HUES48 (cell line): Measurements from ENCODE around the gene MIDN.
A peak's percentile ranks its signal among the peaks of the same experiment; 100 is the strongest.
"Not testable (repeated sequence)": the region's sequence is repeated elsewhere in the genome, so short reads cannot be mapped to it uniquely, and the experiment has no call there.

Experiments used
- H3K27ac ChIP-seq: one replicate; pipeline ENCODE4 v1.7.0; 2013; ENCODE audit warnings: low read depth, low read length, inconsistent platforms
- H3K27me3 ChIP-seq: 2 replicates; pipeline ENCODE4 v1.6.1; 2013; ENCODE audit warnings: mild to moderate bottlenecking, low read length; ENCODE audit not compliant: control insufficient read depth, insufficient read depth
- H3K36me3 ChIP-seq: 2 replicates; pipeline ENCODE4 v1.6.1; 2013; ENCODE audit warnings: low read length; ENCODE audit not compliant: control insufficient read depth, insufficient read depth
- H3K4me1 ChIP-seq: 2 replicates; pipeline ENCODE4 v1.6.1; 2013; ENCODE audit warnings: mild to moderate bottlenecking, low read length; ENCODE audit not compliant: control insufficient read depth, insufficient read depth
- H3K4me3 ChIP-seq: 2 replicates; pipeline ENCODE4 v1.5.1; 2013; ENCODE audit warnings: mild to moderate bottlenecking, low read depth, low read length
- H3K9ac ChIP-seq: 2 replicates; pipeline ENCODE4 v1.6.1; 2013; ENCODE audit warnings: mild to moderate bottlenecking, low read depth, low read length, moderate library complexity
- H3K9me3 ChIP-seq: 2 replicates; pipeline ENCODE4 v1.6.1; 2013; ENCODE audit warnings: low read length; ENCODE audit not compliant: control insufficient read depth, insufficient read depth

Gene MIDN

DNA sequence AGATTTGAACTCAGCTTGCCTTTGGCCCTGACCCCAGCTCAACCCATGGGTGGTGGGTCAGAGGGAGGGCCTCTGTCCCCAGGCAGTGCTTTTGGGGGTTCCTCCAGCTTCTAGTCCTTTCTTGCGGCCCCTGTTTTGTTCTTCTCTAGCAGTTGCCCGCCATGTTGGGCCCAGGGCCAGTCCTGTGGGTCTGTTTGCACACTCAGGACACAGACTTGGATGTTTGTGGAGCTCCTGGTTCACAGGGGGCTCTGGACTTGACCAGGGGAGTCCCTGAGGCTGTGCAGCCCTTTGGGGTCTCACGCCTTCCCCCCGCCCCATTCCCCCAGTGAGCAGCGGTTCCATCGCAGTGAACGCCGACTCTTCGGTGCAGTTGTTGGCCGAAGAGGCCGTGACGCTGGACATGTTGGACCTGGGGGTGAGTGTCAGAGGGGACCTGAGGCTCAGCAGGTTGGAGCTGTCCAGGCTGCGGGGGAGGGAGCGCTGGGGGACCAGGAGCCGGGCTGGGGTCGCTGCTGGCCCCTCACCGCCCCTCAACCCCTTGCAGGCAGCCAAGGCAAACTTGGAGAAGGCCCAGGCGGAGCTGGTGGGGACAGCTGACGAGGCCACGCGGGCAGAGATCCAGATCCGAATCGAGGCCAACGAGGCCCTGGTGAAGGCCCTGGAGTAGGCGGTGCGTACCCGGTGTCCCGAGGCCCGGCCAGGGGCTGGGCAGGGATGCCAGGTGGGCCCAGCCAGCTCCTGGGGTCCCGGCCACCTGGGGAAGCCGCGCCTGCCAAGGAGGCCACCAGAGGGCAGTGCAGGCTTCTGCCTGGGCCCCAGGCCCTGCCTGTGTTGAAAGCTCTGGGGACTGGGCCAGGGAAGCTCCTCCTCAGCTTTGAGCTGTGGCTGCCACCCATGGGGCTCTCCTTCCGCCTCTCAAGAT is 4.4 kb upstream of the MIDN start:
- no peak overlapping the region for H3K4me3 ChIP-seq
- no peak overlapping the region for H3K9ac ChIP-seq
- peak overlapping the region; percentile 58 for H3K27ac ChIP-seq

GRCh38 chr19:1244693-1245451 is 3.5 kb upstream of the MIDN start:
- Histone ChIP-seq H3K36me3 (no peaks in the 10 kb centered on the region), H3K27ac (peak overlapping the region; percentile 58), H3K9ac (no peak overlapping the region), H3K4me3 (no peak overlapping the region), H3K4me1 (0 out of 2 replicates have a peak, but pooled peaks cover under 1% of the 10 kb centered on the region), H3K9me3 (no peaks in the 10 kb centered on the region), H3K27me3 (no peaks in the 10 kb centered on the region)

More for the DNA sequence above, 4.4 kb upstream of the MIDN start:
- no peaks in the 10 kb centered on the region for H3K36me3 ChIP-seq
- H3K27me3 ChIP-seq: no peaks in the 10 kb centered on the region
- no peaks in the 10 kb centered on the region for H3K9me3 ChIP-seq
- 0 out of 2 replicates have a peak, but pooled peaks cover 2% of the 10 kb centered on the region for H3K4me1 ChIP-seq

DNA sequence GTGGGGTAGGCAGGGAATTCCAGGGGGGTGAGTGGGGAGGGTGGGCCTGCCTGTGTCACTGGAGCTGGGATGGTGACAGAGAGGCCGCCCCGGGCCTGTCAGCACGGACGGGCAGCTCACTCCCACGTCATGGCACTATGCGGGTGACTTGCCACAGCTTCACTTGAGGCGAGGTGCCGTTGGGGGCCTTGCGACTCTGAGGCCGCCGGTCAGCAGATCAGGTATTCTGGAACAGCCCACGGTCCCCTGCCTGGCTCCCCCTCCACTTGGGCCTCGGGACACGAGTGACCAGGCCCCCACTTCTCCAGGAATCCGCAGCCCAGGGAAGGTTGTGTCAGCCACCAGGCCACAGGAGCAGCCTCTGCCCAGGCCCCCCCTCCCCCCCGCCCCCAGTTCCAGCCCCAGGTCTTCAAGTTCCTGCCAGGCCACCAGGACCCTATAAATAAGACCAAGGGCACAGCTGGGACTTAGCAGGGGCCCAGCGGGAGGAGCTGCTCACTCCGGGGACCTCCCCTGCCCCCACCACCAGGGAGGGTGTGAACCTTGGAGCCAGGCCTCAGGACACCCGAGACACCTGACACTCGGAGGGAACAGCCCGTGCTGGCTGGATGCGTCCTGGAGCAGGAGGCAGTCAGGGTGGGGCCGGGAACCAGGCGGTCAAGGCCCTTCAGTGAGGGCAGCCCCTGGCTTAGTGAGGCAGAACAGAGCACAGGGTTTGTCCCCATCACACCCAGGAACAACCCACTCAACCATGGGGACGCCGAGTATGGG is 2.7 kb upstream of the MIDN start:
- Histone ChIP-seq H3K36me3 (no peaks in the 10 kb centered on the region), H3K4me1 (no peaks in the 10 kb centered on the region), H3K4me3 (no peak overlapping the region), H3K9me3 (no peaks in the 10 kb centered on the region), H3K9ac (no peak overlapping the region), H3K27me3 (no peaks in the 10 kb centered on the region), H3K27ac (no peak overlapping the region)

DNA sequence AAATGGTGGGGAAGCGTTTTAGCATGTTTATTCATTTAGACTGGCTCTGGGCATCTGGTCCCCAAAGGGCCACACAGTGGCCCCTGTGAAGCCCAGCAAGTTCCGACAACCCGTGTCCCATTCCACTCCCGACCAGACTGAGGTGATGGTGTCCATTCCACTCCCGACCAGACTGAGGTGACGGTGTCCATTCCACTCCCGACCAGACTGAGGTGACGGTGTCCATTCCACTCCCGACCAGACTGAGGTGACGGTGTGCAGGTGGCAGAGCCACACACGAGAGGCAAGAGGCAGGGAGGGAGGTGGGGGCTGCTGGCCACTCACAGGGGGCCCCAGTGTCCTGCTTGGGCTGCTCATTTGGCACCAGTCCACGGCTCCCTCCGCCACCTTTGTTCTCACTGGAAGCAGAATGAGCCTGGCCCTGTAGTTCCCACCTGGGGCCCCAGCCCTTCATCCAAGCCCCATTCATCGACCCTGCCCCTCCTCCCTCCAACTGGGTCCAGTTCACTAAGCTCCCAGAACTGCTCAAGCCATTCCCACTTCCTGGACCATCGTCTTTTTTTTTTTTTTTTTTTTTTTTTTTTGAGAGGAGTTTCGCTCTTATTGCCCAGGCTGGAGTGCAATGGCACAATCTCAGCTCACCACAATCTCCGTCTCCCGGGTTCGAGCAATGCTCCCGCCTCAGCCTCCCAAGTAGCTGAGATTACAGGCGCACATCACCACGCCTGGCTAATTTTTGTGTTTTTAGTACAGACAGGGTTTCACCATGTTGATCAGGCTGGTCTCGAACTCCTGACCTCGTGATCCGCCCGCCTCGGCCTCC is 1.9 kb upstream of the MIDN start:
- H3K4me1 ChIP-seq, H3K9ac ChIP-seq, H3K27me3 ChIP-seq, H3K4me3 ChIP-seq, H3K36me3 ChIP-seq, H3K27ac ChIP-seq, H3K9me3 ChIP-seq: not testable (repeated sequence)

DNA sequence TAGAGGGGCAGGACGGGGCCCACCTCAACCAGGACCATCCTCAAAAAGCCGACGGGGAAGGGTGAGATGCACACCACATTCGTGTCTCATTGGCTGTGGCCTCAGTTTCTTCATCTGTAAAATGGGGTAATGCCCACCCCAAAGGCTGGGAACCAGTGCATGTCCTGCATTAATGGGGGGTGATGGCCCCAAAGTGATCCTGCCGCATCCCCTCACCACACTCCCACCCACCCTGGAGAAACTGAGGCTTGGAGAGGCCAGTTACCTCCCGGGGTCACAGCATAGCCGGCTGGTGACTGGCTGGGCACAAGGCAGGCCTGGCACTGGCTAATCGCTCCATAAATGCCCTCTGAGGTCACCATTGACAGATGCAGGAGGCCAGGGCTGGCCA is 640 bp upstream of the MIDN start:
- Histone ChIP-seq H3K4me3 (peak overlapping the region; percentile 92; the same call in 1 of the 2 replicates), H3K36me3 (peaks cover 9% of the 10 kb centered on the region), H3K27ac (peak overlapping the region; percentile 99), H3K9ac (no peak overlapping the region), H3K4me1 (no peaks in the 10 kb centered on the region), H3K27me3 (no peaks in the 10 kb centered on the region), H3K9me3 (no peaks in the 10 kb centered on the region)

DNA sequence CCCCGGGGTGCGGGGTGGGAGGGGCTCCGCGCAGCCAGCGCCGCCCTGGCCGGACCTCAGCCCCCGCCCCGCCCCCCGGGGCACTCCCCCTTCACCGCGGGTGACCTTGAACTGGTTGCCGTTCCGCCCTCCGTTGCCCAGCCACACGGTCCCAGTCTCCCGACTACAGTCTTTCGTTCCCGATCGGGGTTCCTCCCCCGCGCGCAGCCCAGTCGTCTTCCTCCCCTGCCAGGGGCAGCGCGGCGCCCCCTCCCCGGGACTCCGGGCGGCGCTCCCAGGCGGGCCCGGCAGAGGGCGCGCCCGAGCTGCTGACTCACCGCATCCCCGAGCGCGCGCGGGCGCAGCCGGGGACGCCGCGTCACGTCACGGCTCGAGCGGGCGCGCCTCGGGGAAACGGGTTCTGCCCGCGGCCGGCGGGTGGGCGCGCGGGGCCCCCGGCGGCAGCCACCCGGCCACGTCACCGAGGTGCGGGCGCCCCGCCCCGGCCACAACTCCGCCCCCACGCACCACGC is 459 bp downstream of the MIDN start:
- Histone ChIP-seq H3K4me3 (peak overlapping the region; percentile 92), H3K4me1 (no peaks in the 10 kb centered on the region), H3K9me3 (no peaks in the 10 kb centered on the region), H3K27ac (peak overlapping the region; percentile 99), H3K9ac (peak overlapping the region; percentile 94), H3K27me3 (no peaks in the 10 kb centered on the region), H3K36me3 (peaks cover 16% of the 10 kb centered on the region)

DNA sequence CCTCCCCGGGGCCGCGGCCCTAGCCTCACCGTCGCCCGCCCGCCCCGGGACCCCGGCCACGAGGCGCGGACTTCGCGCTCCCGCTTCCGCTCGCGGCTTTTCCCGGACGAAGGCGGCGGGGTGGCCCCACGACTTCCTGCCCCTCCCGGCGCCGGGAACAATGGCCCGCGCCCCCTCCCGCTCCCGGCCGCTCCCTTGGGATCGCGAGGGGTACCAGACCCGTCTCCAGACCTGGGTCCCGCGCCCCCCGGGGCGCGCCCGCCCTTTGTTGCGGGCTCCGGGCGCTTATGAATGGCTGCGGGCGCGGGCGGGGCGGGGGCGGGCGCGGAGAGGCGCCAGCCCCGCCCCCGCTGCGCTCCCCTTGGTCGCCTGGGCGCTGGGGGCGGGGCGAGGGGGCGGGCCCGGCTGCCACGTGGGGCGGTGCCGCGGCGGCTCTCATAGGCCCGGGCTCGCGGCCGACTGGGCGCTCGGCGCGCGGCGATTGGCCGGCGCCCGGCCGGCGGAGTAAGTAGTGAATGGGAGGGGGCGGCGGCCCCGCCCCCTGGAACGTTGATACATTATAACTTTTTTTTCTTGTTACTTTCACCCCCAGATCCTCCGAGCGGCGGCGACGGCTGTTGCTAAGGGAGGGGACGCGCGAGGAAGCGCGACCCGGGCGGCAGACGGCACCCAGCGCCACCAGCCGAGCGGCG is 1.1 kb downstream of the MIDN start:
- Histone ChIP-seq H3K4me1 (no peaks in the 10 kb centered on the region), H3K9ac (peak overlapping the region; percentile 94; the same call in 1 of the 2 replicates), H3K9me3 (no peaks in the 10 kb centered on the region), H3K27me3 (no peaks in the 10 kb centered on the region), H3K4me3 (peak overlapping the region; percentile 92), H3K36me3 (peaks cover 22% of the 10 kb centered on the region), H3K27ac (peak overlapping the region; percentile 99)

DNA sequence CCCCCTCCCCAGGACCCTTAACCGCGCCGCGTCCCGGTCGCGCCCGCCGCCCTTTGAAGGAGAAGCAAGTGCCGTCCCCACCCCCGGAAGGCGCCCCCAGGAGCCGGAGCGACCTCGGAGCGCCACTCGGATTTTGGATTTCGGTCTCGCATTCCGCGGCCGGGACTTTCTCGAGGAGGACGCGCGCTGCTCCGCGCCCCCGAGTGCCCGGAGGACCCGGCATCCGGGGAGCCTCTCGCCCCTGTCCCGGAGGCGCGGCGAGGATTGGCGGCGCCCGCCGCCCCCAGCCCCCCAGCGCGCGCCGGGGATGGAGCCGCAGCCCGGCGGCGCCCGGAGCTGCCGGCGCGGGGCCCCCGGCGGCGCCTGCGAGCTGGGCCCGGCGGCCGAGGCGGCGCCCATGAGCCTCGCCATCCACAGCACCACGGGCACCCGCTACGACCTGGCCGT is 1.6 kb downstream of the MIDN start:
- H3K4me1 ChIP-seq: no peaks in the 10 kb centered on the region; the same call in 1 of the 2 replicates
- H3K9me3 ChIP-seq: no peaks in the 10 kb centered on the region
- H3K4me3 ChIP-seq: peak overlapping the region; percentile 91
- H3K36me3 ChIP-seq: peaks cover 28% of the 10 kb centered on the region
- peak overlapping the region; percentile 78 for H3K9ac ChIP-seq
- peak overlapping the region; percentile 89 for H3K27ac ChIP-seq
- H3K27me3 ChIP-seq: no peaks in the 10 kb centered on the region

- H3K27ac ChIP-seq: peak overlapping the region; percentile 89
- H3K9me3 ChIP-seq: no peaks in the 10 kb centered on the region
- H3K36me3 ChIP-seq: peaks cover 34% of the 10 kb centered on the region
- H3K27me3 ChIP-seq: no peaks in the 10 kb centered on the region
- peak overlapping the region; percentile 91 for H3K4me3 ChIP-seq
- H3K4me1 ChIP-seq: no peaks in the 10 kb centered on the region; the same call in 1 of the 2 replicates
- H3K9ac ChIP-seq: peak overlapping the region; percentile 78
These were observed 2.3 kb downstream of the MIDN start for GRCh38 chr19:1250437-1251260.
